H1 (cell line): Measurements from ENCODE around the gene CHRNA4. TPM values are rescaled to one million over a fixed set of nuclear protein-coding genes. Genes with fewer than 3 reads are reported as not detected.

Source experiments
- CTCF ChIA-PET: fragments of 300-600 bp; sonication (Branson Sonifier 250); formaldehyde crosslinking; loops from one replicate; lab custom pipeline; 2021; ENCODE audit not compliant: partially characterized antibody; lab: Charles Lee
- POLR2A ChIA-PET: fragments of 300-600 bp; sonication (Branson Sonifier 250); formaldehyde crosslinking; loops from one replicate; lab custom pipeline; 2021; ENCODE audit warnings: inconsistent platforms; ENCODE audit not compliant: partially characterized antibody; lab: Charles Lee
- DNase-seq, 2 experiments: peaks; one replicate each; pipeline versions ENCODE4 v3.0.0 to v3.0.0-alpha.2; 2010 to 2022; ENCODE audit warnings: low spot score in 2 of 2, low read depth in 1 of 2, mixed read lengths in 1 of 2
- FAIRE-seq: peaks from 2 replicates; lab custom pipeline; 2011; peaks lifted over from hg19 to GRCh38; lab: Jason Lieb, UNC
- H2AFZ ChIP-seq: 2 replicates; pipeline ENCODE4 v1.8.1; 2012; ENCODE audit warnings: low read length, inconsistent platforms
- H2AK5ac ChIP-seq: 2 replicates; pipeline ENCODE4 v1.6.1; 2013; ENCODE audit warnings: low read depth, low read length
- H2BK120ac ChIP-seq: replicated peaks from 2 replicates; pipeline ENCODE3; 2013; ENCODE audit warnings: low read depth, low read length, inconsistent platforms
- H2BK12ac ChIP-seq: 2 replicates; pipeline ENCODE4 v1.6.1; 2013; ENCODE audit warnings: low read depth, low read length
- H2BK15ac ChIP-seq: 2 replicates; pipeline ENCODE4 v1.6.1; 2013; ENCODE audit warnings: low read length
- H2BK20ac ChIP-seq: 2 replicates; pipeline ENCODE4 v1.6.1; 2013; ENCODE audit warnings: low read length
- H2BK5ac ChIP-seq: 2 replicates; pipeline ENCODE4 v1.6.1; 2013; ENCODE audit warnings: low read depth, low read length
- H3K14ac ChIP-seq: 2 replicates; pipeline ENCODE4 v1.6.1; 2013; ENCODE audit warnings: inconsistent platforms; ENCODE audit not compliant: insufficient read length
- H3K18ac ChIP-seq: 2 replicates; pipeline ENCODE4 v1.6.1; 2013; ENCODE audit warnings: low read length; ENCODE audit errors: extremely low read depth
- H3K23ac ChIP-seq: 2 replicates; pipeline ENCODE4 v1.6.1; 2013; ENCODE audit warnings: inconsistent platforms; ENCODE audit not compliant: insufficient read length
- H3K23me2 ChIP-seq: 2 replicates; pipeline ENCODE4 v1.6.1; 2013; ENCODE audit warnings: low read depth, low read length
- H3K27ac ChIP-seq: 2 replicates; pipeline ENCODE4 v1.6.1; 2011; ENCODE audit warnings: low read depth, low read length, inconsistent platforms
- H3K27me3 ChIP-seq, 4 experiments: replicated peaks in 1 of 4; 1 replicate in 1 of 4; 2 replicates in 3 of 4; pipeline versions ENCODE4 v1.6.1 to v1.8.1; 2011 to 2013; ENCODE audit warnings: low read length in 3 of 4, mild to moderate bottlenecking in 3 of 4, inconsistent platforms in 2 of 4, mixed read lengths in 2 of 4, moderate library complexity in 1 of 4; ENCODE audit not compliant: control insufficient read depth in 3 of 4, insufficient read depth in 3 of 4; ENCODE audit errors: extremely low read depth in 1 of 4
- H3K36me3 ChIP-seq, 4 experiments: 2 replicates each; pipeline versions ENCODE4 v1.6.1 to v1.8.1; 2011 to 2013; ENCODE audit warnings: mild to moderate bottlenecking in 4 of 4, low read length in 3 of 4, moderate library complexity in 2 of 4, control low read depth in 1 of 4, inconsistent platforms in 1 of 4; ENCODE audit not compliant: insufficient read depth in 4 of 4, control insufficient read depth in 2 of 4
- H3K4ac ChIP-seq: replicated peaks from 2 replicates; pipeline ENCODE3; 2013; ENCODE audit warnings: low read length, low read depth, mixed read lengths, inconsistent platforms; ENCODE audit not compliant: insufficient read length
- H3K4me1 ChIP-seq, 4 experiments: replicated peaks in 1 of 4; 1 replicate in 1 of 4; 2 replicates in 3 of 4; pipeline versions ENCODE4 v1.6.1 to v1.8.1; 2011 to 2013; ENCODE audit warnings: low read length in 3 of 4, inconsistent platforms in 2 of 4, mixed read lengths in 1 of 4; ENCODE audit not compliant: insufficient read depth in 4 of 4, control insufficient read depth in 3 of 4
- H3K4me2 ChIP-seq, 2 experiments: 2 replicates each; pipeline versions ENCODE4 v1.6.1 to v1.8.1; 2011 to 2013; ENCODE audit warnings: low read depth in 2 of 2, low read length in 2 of 2, control low read depth in 1 of 2, inconsistent platforms in 1 of 2, mild to moderate bottlenecking in 1 of 2; ENCODE audit not compliant: insufficient read depth in 1 of 2
- H3K4me3 ChIP-seq, 4 experiments: fragments of 200-600, 300-600 bp in 1 of 4; sonication (generic), shearing (Covaris generic), sonication (Bioruptor Twin) in 1 of 4; 2 replicates each; pipeline versions ENCODE4 v1.5.1 to v1.8.1; 2011 to 2016; ENCODE audit warnings: low read length in 4 of 4, low read depth in 3 of 4, control low read depth in 2 of 4, inconsistent platforms in 2 of 4, mild to moderate bottlenecking in 2 of 4, mixed read lengths in 1 of 4, moderate library complexity in 1 of 4; ENCODE audit not compliant: insufficient read depth in 2 of 4; ENCODE audit errors: extremely low read depth in 1 of 4
- H3K56ac ChIP-seq: replicated peaks from 2 replicates; pipeline ENCODE3; 2013; ENCODE audit warnings: low read depth, mild to moderate bottlenecking, mixed read lengths, low read length, inconsistent platforms; ENCODE audit not compliant: insufficient read length
- H3K79me1 ChIP-seq: 2 replicates; pipeline ENCODE4 v1.6.1; 2013; ENCODE audit warnings: low read depth, low read length, control low read depth
- H3K79me2 ChIP-seq, 2 experiments: 2 replicates each; pipeline versions ENCODE4 v1.6.1 to v1.8.1; 2012 to 2013; ENCODE audit warnings: low read length in 2 of 2, mild to moderate bottlenecking in 2 of 2, inconsistent platforms in 1 of 2; ENCODE audit not compliant: insufficient read depth in 2 of 2, control insufficient read depth in 1 of 2
- H3K9ac ChIP-seq, 4 experiments: replicated peaks in 1 of 4; 1 replicate in 1 of 4; 2 replicates in 3 of 4; pipeline versions ENCODE4 v1.6.1 to v1.8.1; 2011 to 2013; ENCODE audit warnings: low read depth in 3 of 4, low read length in 3 of 4, control low read depth in 2 of 4, mild to moderate bottlenecking in 2 of 4, moderate library complexity in 2 of 4, inconsistent platforms in 1 of 4; ENCODE audit errors: extremely low read depth in 1 of 4
- H3K9me3 ChIP-seq, 2 experiments: 2 replicates each; pipeline versions ENCODE4 v1.6.1 to v1.8.1; 2012 to 2013; ENCODE audit warnings: mild to moderate bottlenecking in 2 of 2, moderate library complexity in 2 of 2, control low read depth in 1 of 2, inconsistent platforms in 1 of 2, low read depth in 1 of 2, low read length in 1 of 2, mixed read lengths in 1 of 2; ENCODE audit not compliant: insufficient read depth in 2 of 2
- H4K20me1 ChIP-seq, 2 experiments: replicated peaks in 1 of 2; 2 replicates each; pipeline versions ENCODE3 to v1.8.1; 2011 to 2013; ENCODE audit warnings: inconsistent platforms in 2 of 2, low read length in 2 of 2, mild to moderate bottlenecking in 1 of 2; ENCODE audit not compliant: insufficient read depth in 2 of 2, control insufficient read depth in 1 of 2
- H4K5ac ChIP-seq: 2 replicates; pipeline ENCODE4 v1.6.1; 2013; ENCODE audit warnings: low read length, low read depth, mixed read lengths, inconsistent platforms; ENCODE audit not compliant: insufficient read length
- H4K8ac ChIP-seq: 2 replicates; pipeline ENCODE4 v1.8.0; 2013; ENCODE audit warnings: mild to moderate bottlenecking, moderate library complexity, low read length, inconsistent platforms; ENCODE audit not compliant: insufficient read depth; ENCODE audit errors: extremely low read depth
- H4K91ac ChIP-seq: replicated peaks from 2 replicates; pipeline ENCODE3; 2013; ENCODE audit warnings: low read length, mixed read lengths, inconsistent platforms; ENCODE audit not compliant: insufficient read length
- BCL11A ChIP-seq, 2 experiments: IDR thresholded peaks; one replicate each; pipeline ENCODE4 v1.6.1; 2011; ENCODE audit warnings: low read depth in 2 of 2, low read length in 2 of 2, mild to moderate bottlenecking in 2 of 2
- CEBPB ChIP-seq: IDR thresholded peaks from 2 replicates; pipeline ENCODE4 v1.6.1; 2012; ENCODE audit warnings: low read depth, low read length
- CTBP2 ChIP-seq: IDR thresholded peaks from 2 replicates; pipeline ENCODE4 v1.7.0; 2011; ENCODE audit warnings: borderline replicate concordance, mild to moderate bottlenecking, moderate library complexity, mixed read lengths, low read length; ENCODE audit not compliant: insufficient read depth, insufficient read length
- EGR1 ChIP-seq: IDR thresholded peaks from 2 replicates; pipeline ENCODE4 v1.6.1; 2011; ENCODE audit warnings: low read depth, low read length, borderline replicate concordance
- GABPA ChIP-seq: IDR thresholded peaks from 2 replicates; pipeline ENCODE4 v1.6.1; 2011; ENCODE audit warnings: mild to moderate bottlenecking, low read length, moderate library complexity, borderline replicate concordance; ENCODE audit not compliant: insufficient read depth
- GTF2F1 ChIP-seq: IDR thresholded peaks from 2 replicates; pipeline ENCODE4 v1.6.1; 2012; ENCODE audit warnings: low read depth, low read length, improper control_type of control experiment, borderline replicate concordance
- HDAC2 ChIP-seq, 2 experiments: fragments of 300-600 bp in 1 of 2; sonication (generic) in 1 of 2; IDR thresholded peaks; 2 replicates each; pipeline ENCODE4 v1.6.1; 2011 to 2012; ENCODE audit warnings: low read depth in 2 of 2, low read length in 2 of 2, mild to moderate bottlenecking in 2 of 2, moderate library complexity in 2 of 2, borderline replicate concordance in 1 of 2, inconsistent platforms in 1 of 2
- MAFK ChIP-seq: IDR thresholded peaks from 2 replicates; pipeline ENCODE4 v1.6.1; 2012; ENCODE audit warnings: low read depth, mild to moderate bottlenecking, improper control_type of control experiment, low read length
- NRF1 ChIP-seq: IDR thresholded peaks from 2 replicates; pipeline ENCODE4 v1.6.1; 2011; ENCODE audit warnings: mild to moderate bottlenecking, low read depth, low read length, improper control_type of control experiment
- PHF8 ChIP-seq: fragments of 200-600 bp; sonication (generic); conservative IDR thresholded peaks from 2 replicates; pipeline ENCODE4 v1.7.1; 2012; ENCODE audit warnings: low read depth, mild to moderate bottlenecking, inconsistent platforms, low read length, moderate library complexity
- SIX5 ChIP-seq: IDR thresholded peaks from 2 replicates; pipeline ENCODE4 v1.6.1; 2011; ENCODE audit warnings: mild to moderate bottlenecking, low read depth, low read length
- SP4 ChIP-seq: IDR thresholded peaks from 2 replicates; pipeline ENCODE4 v1.6.1; 2012; ENCODE audit warnings: low read length, inconsistent platforms
- TAF7 ChIP-seq: optimal IDR thresholded peaks from 2 replicates; pipeline ENCODE3; 2011; ENCODE audit warnings: low read depth, mild to moderate bottlenecking, inconsistent platforms, low read length, moderate library complexity, borderline replicate concordance
- TEAD4 ChIP-seq: IDR thresholded peaks from 2 replicates; pipeline ENCODE4 v1.6.1; 2012; ENCODE audit warnings: low read depth, low read length, inconsistent platforms, mixed read lengths
- WGBS, 2 experiments: shearing (Covaris generic) in 1 of 2; methylation state at CpG; one replicate each; pipeline versions ENCODE4 v1.1.6 to v1.1.7; 2013 to 2015; ENCODE audit warnings: low lambda C conversion rate in 2 of 2, mixed read lengths in 2 of 2, inconsistent platforms in 1 of 2, low coverage in 1 of 2, missing lambda C conversion rate in 1 of 2; ENCODE audit not compliant: insufficient replicate concordance in 2 of 2, insufficient coverage in 1 of 2, insufficient read length in 1 of 2; ENCODE audit errors: extremely low coverage in 1 of 2, missing lambda C conversion rate in 1 of 2; 5-methylcytosine and 5-hydroxymethylcytosine counted together
- polyA plus RNA-seq, 7 experiments: library from polyadenylated mRNA; depleted of rRNA in 3 of 7; stranded (reverse) in 5 of 7; unstranded in 2 of 7; fragments of >200 nt in 5 of 7; fragments of 200-250 nt in 2 of 7; gene quantifications; 1 replicate in 5 of 7; 2 replicates in 1 of 7; 4 replicates in 1 of 7; pipeline versions ENCODE4 v1.2.1 to v1.2.3, GENCODE V29; 2011 to 2013; ENCODE audit warnings: missing spikeins in 2 of 7, mixed read lengths in 2 of 7
- total RNA-seq: library from RNA; stranded (reverse); fragmentation: NEBNext Ultra II Directional; extraction: Animal tissue kit (Norgen Biotek cat#: 25700); gene quantifications from 2 replicates; pipeline ENCODE4 v1.2.1, GENCODE V29; 2021

Gene CHRNA4
- total and polyA plus RNA-seq, 2 of the 8 experiments (the other 6 are each of a cell fraction or from before 2014, with no cell fraction given): 4.3 to 5.7 TPM

- 92% methylated on average over 17 of the region's 18 CpGs; no CpG with 5 or more reads in 1 of the 2 experiments for WGBS, 2 experiments
- Histone ChIP-seq H3K56ac (no peak overlapping the region), H2BK20ac (no peak overlapping the region), H3K9me3 (peaks cover 20 to 27% of the 10 kb centered on the region in 2 experiments), H2BK15ac (no peak overlapping the region), H3K9ac (no peak overlapping the region), H3K14ac (no peak overlapping the region), H4K8ac (no peak overlapping the region), H3K23ac (no peak overlapping the region), H2AK5ac (no peak overlapping the region), H2AFZ (no peak overlapping the region), H3K4me2 (no peak overlapping the region), H4K91ac (no peak overlapping the region), H4K5ac (no peak overlapping the region), H3K79me1 (no peaks in the 10 kb centered on the region; the same call in 1 of the 2 replicates), H3K18ac (no peak overlapping the region), H3K4me3 (no peak overlapping the region), H3K4ac (no peak overlapping the region), H3K27me3 (no peaks in the 10 kb centered on the region), H3K79me2 (no peaks in the 10 kb centered on the region), H3K27ac (no peak overlapping the region), H2BK12ac (no peak overlapping the region), H3K23me2 (0 out of 2 replicates have a peak, but pooled peaks cover 2% of the 10 kb centered on the region), H2BK120ac (no peak overlapping the region), H3K4me1 (peaks cover 0 to 3% (median under 1%) of the 10 kb centered on the region in 4 experiments; a peak in 3 of 7 replicates), H3K36me3 (no peaks in the 10 kb centered on the region; a peak in 1 of 8 replicates), H2BK5ac (no peak overlapping the region), H4K20me1 (peaks cover 0 to 3% of the 10 kb centered on the region in 2 experiments)
- POLR2A ChIA-PET: no interaction called here
- FAIRE-seq (no peak), DNase-seq (no peak)
- CTCF ChIA-PET: interaction anchor here (0.6 kb wide), 1 partner anchor 19 kb away, joined by 3 read pairs; no protein-coding TSS in a partner anchor
- TF ChIP-seq TAF7 (no peak), GTF2F1 (no peak), SIX5 (no peak), NRF1 (no peak), TEAD4 (no peak), CEBPB (no peak), BCL11A (IDR thresholded peaks at IDR 0.05; ENCODE audit: low read depth in 2 of 2, low read length in 2 of 2) (no peak), EGR1 (no peak), CTBP2 (no peak), SP4 (no peak), MAFK (no peak), PHF8 (no peak), GABPA (no peak), HDAC2 (IDR thresholded peaks at IDR 0.05; ENCODE audit: borderline replicate concordance in 1 of 2, low read depth in 2 of 2, low read length in 2 of 2) (no peak)
Observed at GRCh38 chr20:63386491-63386890, 25.3 kb upstream of the CHRNA4 start.
